ENCODE data around the gene PARP3.

The PARP3 gene

GRCh38 chr3:51974963-51975851 lies 33.0 kb downstream of the PARP3 start, which contains the start of gene ABHD14A:
Gene ABHD14A (plus strand): TSS chr3:51975064. CDS start chr3:51975136, 72 bp downstream.
- intact Hi-C loops (cut with DNase I; ENCODE audit: low total_unique reads): loop anchor here (10.0 kb wide), 1 partner anchor 1630 kb away; the partner anchor contains the start of genes RASSF1 and ZMYND10
- Histone ChIP-seq H3K4me3 (peak within 1 kb of the TSS; percentile 70 to 84), H3K9me3 (no peaks in the 10 kb centered on the region), H3K36me3 (no peaks in the 10 kb centered on the region), H3K4me1 (peaks cover 0 to 39% (median 22%) of the 10 kb centered on the region in 4 donors), H3K27me3 (no peaks in the 10 kb centered on the region), H3K27ac (peak within 1 kb of the TSS; percentile 95 to 97)
- TF ChIP-seq CTCF (IDR thresholded peaks at IDR 0.05): no peak
- peak; percentile 56 to 86 for DNase-seq

- Histone ChIP-seq H3K27me3 (no peaks in the 10 kb centered on the region), H3K36me3 (no peaks in the 10 kb centered on the region), H3K27ac (peak overlapping the region; percentile 95 to 97), H3K9me3 (no peaks in the 10 kb centered on the region), H3K4me1 (peaks cover 0 to 35% (median 22%) of the 10 kb centered on the region in 4 donors), H3K4me3 (peak overlapping the region; percentile 70 to 84)
- TF ChIP-seq CTCF (IDR thresholded peaks at IDR 0.05): no peak
- intact Hi-C loops (cut with DNase I; ENCODE audit: low total_unique reads): loop anchor here (10.0 kb wide), 1 partner anchor 1631 kb away; the partner anchor contains the start of genes RASSF1 and ZMYND10
- peak; percentile 81 to 90 for DNase-seq
Measured at GRCh38 chr3:51975852-51976549, 33.8 kb downstream of the PARP3 start.

- Histone ChIP-seq H3K36me3 (no peaks in the 10 kb centered on the region), H3K27me3 (no peaks in the 10 kb centered on the region), H3K4me1 (peaks cover 0 to 43% (median 30%) of the 10 kb centered on the region in 4 donors), H3K27ac (no peak overlapping the region), H3K4me3 (no peak overlapping the region), H3K9me3 (no peaks in the 10 kb centered on the region)
- no peak for DNase-seq
- intact Hi-C loops (cut with DNase I; ENCODE audit: low total_unique reads): loop anchor here (10.0 kb wide), 1 partner anchor 1633 kb away; the partner anchor contains the start of genes RASSF1 and ZMYND10
- no peak for TF ChIP-seq CTCF (IDR thresholded peaks at IDR 0.05)
Measured at GRCh38 chr3:51977446-51978142, 35.4 kb downstream of the PARP3 start.

GRCh38 chr3:51978143-51978502 lies 36.0 kb downstream of the PARP3 start:
- Histone ChIP-seq H3K4me1 (peaks cover 0 to 46% (median 31%) of the 10 kb centered on the region in 4 donors), H3K9me3 (no peaks in the 10 kb centered on the region), H3K27ac (no peak overlapping the region), H3K36me3 (no peaks in the 10 kb centered on the region), H3K27me3 (no peaks in the 10 kb centered on the region), H3K4me3 (no peak overlapping the region)
- no peak for TF ChIP-seq CTCF (IDR thresholded peaks at IDR 0.05)
- intact Hi-C loops (cut with DNase I; ENCODE audit: low total_unique reads): loop anchor here (10.0 kb wide), 1 partner anchor 1633 kb away; the partner anchor contains the start of genes RASSF1 and ZMYND10
- DNase-seq: no peak

- Histone ChIP-seq H3K9me3 (no peaks in the 10 kb centered on the region), H3K27me3 (no peaks in the 10 kb centered on the region), H3K36me3 (no peaks in the 10 kb centered on the region), H3K4me1 (peaks cover 0 to 49% (median 28%) of the 10 kb centered on the region in 4 donors), H3K27ac (no peak overlapping the region), H3K4me3 (no peak overlapping the region)
- intact Hi-C loops (cut with DNase I; ENCODE audit: low total_unique reads): loop anchor here (5.0 kb wide), 1 partner anchor 38 kb away; the partner anchor contains the start of genes PARP3 and RRP9
- TF ChIP-seq CTCF (IDR thresholded peaks at IDR 0.05): no peak
- DNase-seq: no peak
Measured at GRCh38 chr3:51980253-51980652, 38.1 kb downstream of the PARP3 start.
